Endothelial cell of umbilical vein (primary cell): Measurements from ENCODE around the gene ZRANB1. TPM values are rescaled to one million over a fixed set of nuclear protein-coding genes. Genes with fewer than 3 reads are reported as not detected.

Experiments used
- BruUV-seq: library from RNA; stranded (reverse); fragments of 400-500 nt; replicated peaks from 2 replicates; lab custom pipeline; 2021; lab: Mats Ljungman, UMichigan
- CTCF ChIA-PET: fragments of 300-600, 350-600 bp; sonication (Branson Sonifier 250); formaldehyde crosslinking; loops from one replicate; lab custom pipeline; 2021; ENCODE audit warnings: antibody characterized with exemption, inconsistent platforms; lab: Charles Lee
- POLR2A ChIA-PET: fragments of 300-600, 350-600 bp; sonication (Branson Sonifier 250); formaldehyde crosslinking; loops from one replicate; lab custom pipeline; 2021; ENCODE audit warnings: antibody characterized with exemption, inconsistent platforms; lab: Charles Lee
- DNase-seq: peaks from one replicate; pipeline ENCODE4 v3.0.0-alpha.2; 2011; ENCODE audit warnings: low read depth, low spot score
- FAIRE-seq: peaks from 2 replicates; lab custom pipeline; 2011; peaks lifted over from hg19 to GRCh38; lab: Jason Lieb, UNC
- H2AFZ ChIP-seq: 2 replicates; pipeline ENCODE4 v1.6.0; 2012; ENCODE audit warnings: low read depth, low read length, control low read depth, inconsistent platforms
- H3K27ac ChIP-seq: 2 replicates; pipeline ENCODE4 v1.5.1; 2011; ENCODE audit warnings: low read depth, mild to moderate bottlenecking, control low read depth, low read length, moderate library complexity; ENCODE audit not compliant: insufficient read depth
- H3K27me3 ChIP-seq, 2 experiments: 2 replicates each; pipeline versions ENCODE4 v1.6.0 to v1.6.1; 2011; ENCODE audit warnings: low read length in 2 of 2, mixed read lengths in 1 of 2; ENCODE audit not compliant: control insufficient read depth in 2 of 2, insufficient read depth in 2 of 2
- H3K36me3 ChIP-seq, 2 experiments: 2 replicates in 1 of 2; 3 replicates in 1 of 2; pipeline ENCODE4 v1.5.1; 2011; ENCODE audit warnings: low read length in 2 of 2, mild to moderate bottlenecking in 1 of 2, moderate library complexity in 1 of 2; ENCODE audit not compliant: control insufficient read depth in 2 of 2, insufficient read depth in 2 of 2; ENCODE audit errors: extremely low read depth in 1 of 2
- H3K4me1 ChIP-seq: 3 replicates; pipeline ENCODE4 v1.5.1; 2011; ENCODE audit warnings: mild to moderate bottlenecking, low read length; ENCODE audit not compliant: control insufficient read depth, insufficient read depth; ENCODE audit errors: extremely low read depth
- H3K4me2 ChIP-seq: 2 replicates; pipeline ENCODE4 v1.6.1; 2011; ENCODE audit warnings: low read length, control low read depth, mixed read lengths; ENCODE audit not compliant: insufficient read depth
- H3K4me3 ChIP-seq, 3 experiments: fragments of 200-600 bp in 1 of 3; sonication (generic), shearing (Covaris generic) in 1 of 3; replicated peaks in 1 of 3; 2 replicates each; pipeline ENCODE4 v1.5.1; 2011 to 2016; ENCODE audit warnings: control low read depth in 3 of 3, low read length in 3 of 3, mild to moderate bottlenecking in 2 of 3, inconsistent platforms in 1 of 3, low read depth in 1 of 3, moderate library complexity in 1 of 3; ENCODE audit not compliant: insufficient read depth in 1 of 3
- H3K79me2 ChIP-seq: 2 replicates; pipeline ENCODE4 v1.6.0; 2012; ENCODE audit warnings: low read length, inconsistent platforms; ENCODE audit not compliant: control insufficient read depth, insufficient read depth
- H3K9ac ChIP-seq: replicated peaks from 2 replicates; pipeline ENCODE3; 2011; ENCODE audit warnings: low read length, control low read depth; ENCODE audit not compliant: insufficient read depth; ENCODE audit errors: extremely low read depth
- H3K9me1 ChIP-seq: replicated peaks from 3 replicates; pipeline ENCODE4 v1.6.0; 2011; ENCODE audit warnings: mild to moderate bottlenecking, low read length; ENCODE audit not compliant: control insufficient read depth, insufficient read depth; ENCODE audit errors: extremely low read depth
- H3K9me3 ChIP-seq: replicated peaks from 2 replicates; pipeline ENCODE4 v1.5.1; 2012; ENCODE audit warnings: low read length, inconsistent platforms; ENCODE audit not compliant: control insufficient read depth, insufficient read depth
- H4K20me1 ChIP-seq: replicated peaks from 2 replicates; pipeline ENCODE3; 2011; ENCODE audit warnings: mild to moderate bottlenecking, low read length; ENCODE audit not compliant: control insufficient read depth, insufficient read depth; ENCODE audit errors: extremely low read depth
- CTCF ChIP-seq, 2 donors: IDR thresholded peaks; 1 replicate in 1 of 2; 2 replicates in 1 of 2; pipeline ENCODE4 v1.5.1; 2011; ENCODE audit warnings: low read length in 2 of 2, mild to moderate bottlenecking in 2 of 2, moderate library complexity in 2 of 2, control low read depth in 1 of 2, inconsistent platforms in 1 of 2, low read depth in 1 of 2; ENCODE audit not compliant: insufficient read depth in 1 of 2; ENCODE audit errors: extremely low read depth in 1 of 2
- FOS ChIP-seq: IDR thresholded peaks from 2 replicates; pipeline ENCODE4 v1.6.1; 2011; ENCODE audit warnings: mild to moderate bottlenecking, low read length, moderate library complexity, borderline replicate concordance; ENCODE audit not compliant: insufficient read depth
- GATA2 ChIP-seq: IDR thresholded peaks from 2 replicates; pipeline ENCODE4 v1.7.0; 2011; ENCODE audit warnings: low read depth, mild to moderate bottlenecking, moderate library complexity, mixed read lengths, low read length; ENCODE audit not compliant: insufficient read length, insufficient read depth
- JUN ChIP-seq: IDR thresholded peaks from 2 replicates; pipeline ENCODE4 v1.6.1; 2011; ENCODE audit warnings: borderline replicate concordance, low read depth; ENCODE audit not compliant: insufficient read length, insufficient read depth
- MAX ChIP-seq: IDR thresholded peaks from 2 replicates; pipeline ENCODE4 v1.6.1; 2011; ENCODE audit not compliant: insufficient read depth, insufficient read length
- MYC ChIP-seq: IDR thresholded peaks from one replicate; pipeline ENCODE4 v1.6.1; 2011; ENCODE audit warnings: mild to moderate bottlenecking, low read depth, low read length
- POLR2A ChIP-seq: IDR thresholded peaks from 2 replicates; pipeline ENCODE4 v1.6.1; 2012; ENCODE audit warnings: low read depth, mild to moderate bottlenecking, control low read depth, low read length
- POLR2AphosphoS5 ChIP-seq: IDR thresholded peaks from 2 replicates; pipeline ENCODE4 v1.6.1; 2012; ENCODE audit warnings: low read depth, mild to moderate bottlenecking, control low read depth, low read length, moderate library complexity; ENCODE audit not compliant: insufficient read depth
- dilution Hi-C: fragments of 300-500 bp; cut with MboI; formaldehyde crosslinking; loops from one replicate; pipeline ENCODE4 v1.15.0; 2019; ENCODE audit warnings: low sequenced_read_pairs; ENCODE audit not compliant: extremely low pct_ligation_motif_present
- intact Hi-C: fragments of 100-400 bp; cut with micrococcal nuclease; formaldehyde crosslinking; loops from one replicate; pipeline ENCODE4 v1.10.0; 2022
- polyA plus RNA-seq, 4 experiments: library from polyadenylated mRNA; depleted of rRNA in 3 of 4; stranded (reverse) in 3 of 4; unstranded in 1 of 4; fragments of >200 nt; gene quantifications; 2 replicates each; pipeline versions ENCODE4 v1.2.1 to v1.2.3, GENCODE V29; 2011 to 2012; ENCODE audit warnings: missing spikeins in 1 of 4
- total RNA-seq: library from RNA; stranded (reverse); gene quantifications from 2 replicates; pipeline ENCODE4 v1.2.3, GENCODE V29; 2021

The ZRANB1 gene
- total and polyA plus RNA-seq, 2 donors (not counting 3 experiments of a cell fraction or from before 2014, with no cell fraction given) = 6.2 to 17.7 TPM

DNA sequence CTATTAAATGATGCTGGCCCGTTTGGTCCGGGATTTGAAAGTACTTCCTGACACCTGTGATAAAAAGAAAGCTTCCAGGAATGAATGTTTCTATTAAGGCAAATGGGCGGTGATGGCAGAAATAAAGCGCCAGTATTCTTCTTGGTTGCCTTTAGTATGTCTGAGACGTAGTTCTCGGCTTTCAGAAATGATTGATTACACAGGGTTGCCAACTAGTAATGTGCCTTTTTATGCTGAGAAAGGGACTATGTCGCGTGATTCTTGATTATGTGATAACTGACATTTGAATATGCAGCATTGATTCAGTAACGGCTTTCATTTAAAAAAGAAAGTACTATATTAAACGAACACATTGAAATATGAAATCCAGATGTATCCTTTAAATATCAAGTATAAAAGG is 13.9 kb downstream of the ZRANB1 start:
- Histone ChIP-seq H3K27me3 (no peaks in the 10 kb centered on the region), H3K4me1 (no peaks in the 10 kb centered on the region), H3K4me3 (no peak overlapping the region), H3K36me3 (peaks cover 0 to 2% of the 10 kb centered on the region in 2 experiments), H3K9me3 (no peaks in the 10 kb centered on the region), H3K79me2 (peaks cover 60% of the 10 kb centered on the region), H3K9me1 (no peaks in the 10 kb centered on the region), H3K4me2 (no peak overlapping the region), H2AFZ (no peak overlapping the region), H4K20me1 (peaks cover 12% of the 10 kb centered on the region), H3K27ac (no peak overlapping the region), H3K9ac (no peak overlapping the region)
- no peak for FAIRE-seq
- BruUV-seq = no TSS peak
- ChIA-PET POLR2A (no interaction called here), CTCF (no interaction called here)
- dilution Hi-C loops = no loop called here
- intact Hi-C loops = no loop called here
- TF ChIP-seq POLR2AphosphoS5 = no peak
- no peak for TF ChIP-seq MAX
- TF ChIP-seq JUN = no peak
- TF ChIP-seq POLR2A = no peak
- TF ChIP-seq MYC = no peak
- no peak for TF ChIP-seq GATA2
- TF ChIP-seq FOS = no peak
- no peak for TF ChIP-seq CTCF (IDR thresholded peaks at IDR 0.05; ENCODE audit: extremely low read depth in 1 of 2, insufficient read depth in 1 of 2, low read depth in 1 of 2, low read length in 2 of 2)
- DNase-seq = no peak
